BLaER1 treated with 17β-estradiol and CSF1 and Interleukin-3, amounts not matched to agents 10 nM and 100 nM (cell line): Measurements from ENCODE around the gene SRD5A1.
A peak's percentile ranks its signal among the peaks of the same experiment; 100 is the strongest.
"Not testable (repeated sequence)": the region's sequence is repeated elsewhere in the genome, so short reads cannot be mapped to it uniquely, and the experiment has no call there.

Experiments
- H3K27ac ChIP-seq, 11 experiments: shearing (Covaris generic); formaldehyde crosslinking; 2 replicates each; pipeline ENCODE4 v1.8.1; 2022
- H3K27me3 ChIP-seq, 11 experiments: shearing (Covaris generic); formaldehyde crosslinking; 2 replicates each; pipeline ENCODE4 v1.8.1; 2022
- H3K36me3 ChIP-seq, 11 experiments: shearing (Covaris generic); formaldehyde crosslinking; 2 replicates each; pipeline ENCODE4 v1.8.1; 2022
- H3K4me1 ChIP-seq, 10 experiments: shearing (Covaris generic); formaldehyde crosslinking; 2 replicates each; pipeline ENCODE4 v1.8.1; 2022
- H3K4me2 ChIP-seq, 11 experiments: shearing (Covaris generic); formaldehyde crosslinking; 2 replicates each; pipeline ENCODE4 v1.8.1; 2022
- H3K4me3 ChIP-seq, 10 experiments: shearing (Covaris generic); formaldehyde crosslinking; 2 replicates each; pipeline ENCODE4 v1.8.1; 2022
- H3K9ac ChIP-seq, 11 experiments: shearing (Covaris generic); formaldehyde crosslinking; 2 replicates each; pipeline ENCODE4 v1.8.1; 2022
- H3K9me3 ChIP-seq, 11 experiments: shearing (Covaris generic); formaldehyde crosslinking; replicated peaks in 1 of 11; 2 replicates each; pipeline ENCODE4 v1.8.1; 2022
- H4K20me1 ChIP-seq, 11 experiments: shearing (Covaris generic); formaldehyde crosslinking; 2 replicates each; pipeline ENCODE4 v1.8.1; 2022
- Cebpa-rat ChIP-seq, 11 experiments: shearing (Covaris generic); IDR thresholded peaks; 2 replicates each; pipeline ENCODE4 v1.8.1; 2022

The SRD5A1 gene

GRCh38 chr5:6659941-6660684 lies 26.9 kb downstream of the SRD5A1 start:
- peaks cover 8 to 21% (median 17%) of the 10 kb centered on the region in 10 experiments; a peak in 19 of 20 replicates for H3K4me1 ChIP-seq
- H3K9ac ChIP-seq: no peak overlapping the region
- H3K4me2 ChIP-seq: peak overlapping the region; percentile 22 to 78 (median 70)
- no peak for TF ChIP-seq Cebpa-rat (IDR thresholded peaks at IDR 0.05)
- peak overlapping the region in 2 of 11 experiments; percentile 6 to 48; a peak in 2 of 22 replicates for H3K27ac ChIP-seq
- no peaks in the 10 kb centered on the region for H3K27me3 ChIP-seq
- peaks cover 22 to 32% (median 27%) of the 10 kb centered on the region in 11 experiments for H3K9me3 ChIP-seq
- no peak overlapping the region for H3K4me3 ChIP-seq
- no peaks in the 10 kb centered on the region for H4K20me1 ChIP-seq
- peaks cover 28 to 96% (median 38%) of the 10 kb centered on the region in 11 experiments for H3K36me3 ChIP-seq

- H3K4me1 ChIP-seq: peaks cover 8 to 21% (median 17%) of the 10 kb centered on the region in 10 experiments; a peak in 19 of 20 replicates
- H4K20me1 ChIP-seq: no peaks in the 10 kb centered on the region
- H3K9me3 ChIP-seq: peaks cover 19 to 26% (median 23%) of the 10 kb centered on the region in 11 experiments
- no peak overlapping the region for H3K9ac ChIP-seq
- TF ChIP-seq Cebpa-rat (IDR thresholded peaks at IDR 0.05): no peak
- peak overlapping the region in 3 of 11 experiments; percentile 6 to 48 (median 10); a peak in 2 of 22 replicates for H3K27ac ChIP-seq
- no peaks in the 10 kb centered on the region for H3K27me3 ChIP-seq
- peaks cover 23 to 96% (median 32%) of the 10 kb centered on the region in 11 experiments for H3K36me3 ChIP-seq
- H3K4me3 ChIP-seq: no peak overlapping the region
- H3K4me2 ChIP-seq: peak overlapping the region in 10 of 11 experiments; percentile 22 to 78 (median 70); a peak in 19 of 22 replicates
These were observed 27.4 kb downstream of the SRD5A1 start for GRCh38 chr5:6660688-6661087.

- Histone ChIP-seq H3K4me3 (no peak overlapping the region), H3K9ac (no peak overlapping the region), H3K36me3 (peaks cover 0 to 84% (median 12%) of the 10 kb centered on the region in 11 experiments; a peak in 13 of 22 replicates), H3K27ac (no peak overlapping the region), H3K4me1 (no peaks in the 10 kb centered on the region), H3K4me2 (no peak overlapping the region), H3K27me3 (no peaks in the 10 kb centered on the region), H4K20me1 (no peaks in the 10 kb centered on the region), H3K9me3 (peaks cover 0 to 9% (median 5%) of the 10 kb centered on the region in 11 experiments; a peak in 4 of 22 replicates)
- no peak for TF ChIP-seq Cebpa-rat (IDR thresholded peaks at IDR 0.05)
These were observed 33.5 kb downstream of the SRD5A1 start for GRCh38 chr5:6666762-6667161.

- H3K27me3 ChIP-seq: no peaks in the 10 kb centered on the region
- no peak for TF ChIP-seq Cebpa-rat (IDR thresholded peaks at IDR 0.05)
- H3K27ac ChIP-seq: no peak overlapping the region
These were observed 34.4 kb downstream of the SRD5A1 start for GRCh38 chr5:6667648-6668047.

GRCh38 chr5:6668717-6669116 lies 35.5 kb downstream of the SRD5A1 start:
- Histone ChIP-seq H3K36me3 (peaks cover 0 to 71% (median 10%) of the 10 kb centered on the region in 11 experiments; a peak in 12 of 22 replicates), H3K9me3 (peaks cover 0 to 19% (median 7%) of the 10 kb centered on the region in 11 experiments; a peak in 11 of 22 replicates)
- not testable (repeated sequence) for H3K4me2 ChIP-seq, H4K20me1 ChIP-seq, H3K4me1 ChIP-seq, H3K9ac ChIP-seq, H3K27me3 ChIP-seq, H3K4me3 ChIP-seq, H3K27ac ChIP-seq

More at GRCh38 chr5:6667648-6668047, 34.4 kb downstream of the SRD5A1 start:
- Histone ChIP-seq H3K36me3 (peaks cover 0 to 75% (median 12%) of the 10 kb centered on the region in 11 experiments; a peak in 13 of 22 replicates), H4K20me1 (no peaks in the 10 kb centered on the region), H3K9ac (no peak overlapping the region), H3K4me1 (no peaks in the 10 kb centered on the region), H3K4me3 (no peak overlapping the region), H3K9me3 (peaks cover 0 to 11% (median 5%) of the 10 kb centered on the region in 11 experiments; a peak in 5 of 22 replicates), H3K4me2 (no peak overlapping the region)

GRCh38 chr5:6673031-6673430 lies 39.8 kb downstream of the SRD5A1 start:
- Histone ChIP-seq H3K36me3 (peaks cover 0 to 37% (median 10%) of the 10 kb centered on the region in 11 experiments; a peak in 12 of 22 replicates), H3K27ac (no peak overlapping the region), H3K4me1 (peaks cover 0 to 6% (median 0%) of the 10 kb centered on the region in 10 experiments; a peak in 5 of 20 replicates), H3K9me3 (peaks cover 0 to 19% (median 7%) of the 10 kb centered on the region in 11 experiments; a peak in 11 of 22 replicates), H3K9ac (no peak overlapping the region), H3K4me3 (no peak overlapping the region), H3K27me3 (no peaks in the 10 kb centered on the region), H3K4me2 (no peak overlapping the region), H4K20me1 (no peaks in the 10 kb centered on the region)
- TF ChIP-seq Cebpa-rat (IDR thresholded peaks at IDR 0.05): no peak

GRCh38 chr5:6673963-6674362 lies 40.7 kb downstream of the SRD5A1 start:
- Histone ChIP-seq H3K9me3 (peaks cover 0 to 19% (median 7%) of the 10 kb centered on the region in 11 experiments; a peak in 11 of 22 replicates), H3K4me1 (peaks cover 0 to 6% (median 0%) of the 10 kb centered on the region in 10 experiments; a peak in 5 of 20 replicates), H3K27ac (no peak overlapping the region), H3K27me3 (no peaks in the 10 kb centered on the region), H3K4me2 (peak overlapping the region in 1 of 11 experiments; percentile 17; a peak in 1 of 22 replicates), H3K9ac (no peak overlapping the region), H3K36me3 (peaks cover 0 to 28% (median 10%) of the 10 kb centered on the region in 11 experiments; a peak in 12 of 22 replicates), H3K4me3 (no peak overlapping the region), H4K20me1 (no peaks in the 10 kb centered on the region)
- no peak for TF ChIP-seq Cebpa-rat (IDR thresholded peaks at IDR 0.05)

GRCh38 chr5:6674421-6674820 lies 41.2 kb downstream of the SRD5A1 start:
- H3K27ac ChIP-seq: no peak overlapping the region
- H3K4me1 ChIP-seq: peaks cover 0 to 6% (median 0%) of the 10 kb centered on the region in 10 experiments; a peak in 5 of 20 replicates
- H4K20me1 ChIP-seq: no peaks in the 10 kb centered on the region
- H3K27me3 ChIP-seq: no peaks in the 10 kb centered on the region
- H3K4me2 ChIP-seq: peak overlapping the region in 3 of 11 experiments; percentile 6 to 17 (median 13); a peak in 2 of 22 replicates
- TF ChIP-seq Cebpa-rat (IDR thresholded peaks at IDR 0.05): no peak
- H3K9me3 ChIP-seq: peaks cover 0 to 19% (median 7%) of the 10 kb centered on the region in 11 experiments; a peak in 11 of 22 replicates
- no peak overlapping the region for H3K9ac ChIP-seq
- no peak overlapping the region for H3K4me3 ChIP-seq
- peaks cover 0 to 23% (median 10%) of the 10 kb centered on the region in 11 experiments; a peak in 12 of 22 replicates for H3K36me3 ChIP-seq

- no peak for TF ChIP-seq Cebpa-rat (IDR thresholded peaks at IDR 0.05)
- peaks cover 0 to 18% (median 8%) of the 10 kb centered on the region in 11 experiments; a peak in 12 of 22 replicates for H3K36me3 ChIP-seq
These were observed 41.6 kb downstream of the SRD5A1 start for GRCh38 chr5:6674886-6675285.

More at GRCh38 chr5:6674886-6675285, 41.6 kb downstream of the SRD5A1 start:
- Histone ChIP-seq H4K20me1 (no peaks in the 10 kb centered on the region), H3K4me2 (no peak overlapping the region), H3K27me3 (no peaks in the 10 kb centered on the region), H3K4me1 (peaks cover 0 to 6% (median 0%) of the 10 kb centered on the region in 10 experiments; a peak in 5 of 20 replicates), H3K9ac (no peak overlapping the region), H3K4me3 (no peak overlapping the region), H3K27ac (no peak overlapping the region), H3K9me3 (peaks cover 0 to 18% (median 6%) of the 10 kb centered on the region in 11 experiments; a peak in 11 of 22 replicates)
